ENCODE measurements around the gene S100A1. TPM values are rescaled to one million over a fixed set of nuclear protein-coding genes. Genes with fewer than 3 reads are reported as not detected.

S100A1 gene
- total and polyA plus RNA-seq, 2 donors from 2014 or later = 83.1 to 332 TPM

DNA sequence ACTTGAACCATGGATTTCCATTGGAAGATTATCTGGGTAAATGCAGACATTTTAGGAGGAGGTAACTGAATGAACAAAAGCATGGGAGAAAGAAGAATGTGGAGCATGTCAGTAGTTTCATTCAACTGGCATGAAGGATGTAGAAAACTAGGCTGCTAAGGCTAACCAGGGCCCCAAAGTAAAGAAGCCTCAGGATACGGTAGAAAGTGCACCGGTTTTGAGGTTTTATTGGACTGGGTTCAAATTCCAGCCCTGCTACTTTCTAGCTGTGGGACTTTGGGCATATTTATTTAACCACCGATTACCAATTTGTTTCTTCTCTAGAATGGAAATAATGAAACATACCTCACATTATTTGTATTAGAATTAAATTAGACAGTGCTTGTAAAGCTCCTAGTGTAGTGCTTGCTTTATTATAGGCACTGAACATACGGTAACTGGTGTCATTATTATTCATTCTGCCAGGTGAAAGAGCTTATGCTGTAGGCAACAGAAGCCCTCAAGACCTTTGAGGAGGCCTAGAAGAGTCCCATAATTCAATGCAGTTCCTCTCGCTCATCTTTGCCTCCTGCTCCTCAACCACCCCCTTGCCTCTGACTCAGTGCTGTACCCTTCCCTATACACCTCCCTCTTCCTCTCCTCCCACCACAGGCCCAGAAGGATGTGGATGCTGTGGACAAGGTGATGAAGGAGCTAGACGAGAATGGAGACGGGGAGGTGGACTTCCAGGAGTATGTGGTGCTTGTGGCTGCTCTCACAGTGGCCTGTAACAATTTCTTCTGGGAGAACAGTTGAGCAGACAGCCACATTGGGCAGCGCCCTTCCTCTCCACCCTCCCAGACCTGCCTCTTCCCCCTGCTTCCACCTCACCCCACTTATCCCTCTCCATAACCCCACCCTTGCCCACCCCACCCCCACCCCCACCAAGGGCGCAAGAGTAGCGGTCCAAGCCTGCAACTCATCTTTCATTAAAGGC is 3.1 kb downstream of the S100A1 start:
- Histone ChIP-seq H3K4me1 (ENCODE audit: control insufficient read depth in 2 of 3, insufficient read depth in 2 of 3, low read depth in 1 of 3, low read length in 3 of 3) (peaks cover 0 to 29% (median 22%) of the 10 kb centered on the region in 3 donors), H3K9me3 (ENCODE audit: control insufficient read depth in 2 of 3, insufficient read depth in 1 of 3, low read length in 3 of 3) (no peaks in the 10 kb centered on the region), H3K27me3 (ENCODE audit: control insufficient read depth, insufficient read depth, low read length) (no peaks in the 10 kb centered on the region), H3K4me3 (ENCODE audit: low read length in 3 of 3) (no peak overlapping the region), H3K27ac (ENCODE audit: low read depth in 2 of 2, low read length in 2 of 2) (no peak overlapping the region), H3K36me3 (ENCODE audit: control insufficient read depth in 2 of 3, insufficient read depth in 3 of 3, low read length in 3 of 3) (peaks cover 0 to 4% (median under 1%) of the 10 kb centered on the region in 3 donors), H3K9ac (ENCODE audit: low read length in 3 of 3) (no peak overlapping the region)
- FAIRE-seq (no peak), DNase-seq (peak in 1 of 5 donors; percentile 50)
- intact Hi-C loops (cut with DNase I) = no loop called here
- TF ChIP-seq, protein P1, sequence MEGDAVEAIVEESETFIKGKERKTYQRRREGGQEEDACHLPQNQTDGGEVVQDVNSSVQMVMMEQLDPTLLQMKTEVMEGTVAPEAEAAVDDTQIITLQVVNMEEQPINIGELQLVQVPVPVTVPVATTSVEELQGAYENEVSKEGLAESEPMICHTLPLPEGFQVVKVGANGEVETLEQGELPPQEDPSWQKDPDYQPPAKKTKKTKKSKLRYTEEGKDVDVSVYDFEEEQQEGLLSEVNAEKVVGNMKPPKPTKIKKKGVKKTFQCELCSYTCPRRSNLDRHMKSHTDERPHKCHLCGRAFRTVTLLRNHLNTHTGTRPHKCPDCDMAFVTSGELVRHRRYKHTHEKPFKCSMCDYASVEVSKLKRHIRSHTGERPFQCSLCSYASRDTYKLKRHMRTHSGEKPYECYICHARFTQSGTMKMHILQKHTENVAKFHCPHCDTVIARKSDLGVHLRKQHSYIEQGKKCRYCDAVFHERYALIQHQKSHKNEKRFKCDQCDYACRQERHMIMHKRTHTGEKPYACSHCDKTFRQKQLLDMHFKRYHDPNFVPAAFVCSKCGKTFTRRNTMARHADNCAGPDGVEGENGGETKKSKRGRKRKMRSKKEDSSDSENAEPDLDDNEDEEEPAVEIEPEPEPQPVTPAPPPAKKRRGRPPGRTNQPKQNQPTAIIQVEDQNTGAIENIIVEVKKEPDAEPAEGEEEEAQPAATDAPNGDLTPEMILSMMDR (IDR thresholded peaks at IDR 0.05; ENCODE audit: borderline replicate concordance, extremely low read depth, insufficient read depth) = no peak

GRCh38 chr1:153633161-153633753 is 5.0 kb downstream of the S100A1 start:
- H3K27ac ChIP-seq (ENCODE audit: low read depth in 2 of 2, low read length in 2 of 2) = peak overlapping the region; percentile 76 to 100
- intact Hi-C loops (cut with DNase I) = no loop called here
- no peaks in the 10 kb centered on the region for H3K27me3 ChIP-seq (ENCODE audit: control insufficient read depth, insufficient read depth, low read length)
- TF ChIP-seq, protein P1 (IDR thresholded peaks at IDR 0.05; ENCODE audit: borderline replicate concordance, extremely low read depth, insufficient read depth) = no peak
- peak overlapping the region in 2 of 3 donors; percentile 20 to 62 for H3K9ac ChIP-seq (ENCODE audit: low read length in 3 of 3)
- H3K4me3 ChIP-seq (ENCODE audit: low read length in 3 of 3) = peak overlapping the region; percentile 51 to 98 (median 62)
- DNase-seq (no peak), FAIRE-seq (no peak)
- peaks cover 0 to 15% (median 12%) of the 10 kb centered on the region in 3 donors for H3K4me1 ChIP-seq (ENCODE audit: control insufficient read depth in 2 of 3, insufficient read depth in 2 of 3, low read depth in 1 of 3, low read length in 3 of 3)
- H3K9me3 ChIP-seq (ENCODE audit: control insufficient read depth in 2 of 3, insufficient read depth in 1 of 3, low read length in 3 of 3) = no peaks in the 10 kb centered on the region
- peaks cover 9 to 22% (median 16%) of the 10 kb centered on the region in 3 donors for H3K36me3 ChIP-seq (ENCODE audit: control insufficient read depth in 2 of 3, insufficient read depth in 3 of 3, low read length in 3 of 3)

DNA sequence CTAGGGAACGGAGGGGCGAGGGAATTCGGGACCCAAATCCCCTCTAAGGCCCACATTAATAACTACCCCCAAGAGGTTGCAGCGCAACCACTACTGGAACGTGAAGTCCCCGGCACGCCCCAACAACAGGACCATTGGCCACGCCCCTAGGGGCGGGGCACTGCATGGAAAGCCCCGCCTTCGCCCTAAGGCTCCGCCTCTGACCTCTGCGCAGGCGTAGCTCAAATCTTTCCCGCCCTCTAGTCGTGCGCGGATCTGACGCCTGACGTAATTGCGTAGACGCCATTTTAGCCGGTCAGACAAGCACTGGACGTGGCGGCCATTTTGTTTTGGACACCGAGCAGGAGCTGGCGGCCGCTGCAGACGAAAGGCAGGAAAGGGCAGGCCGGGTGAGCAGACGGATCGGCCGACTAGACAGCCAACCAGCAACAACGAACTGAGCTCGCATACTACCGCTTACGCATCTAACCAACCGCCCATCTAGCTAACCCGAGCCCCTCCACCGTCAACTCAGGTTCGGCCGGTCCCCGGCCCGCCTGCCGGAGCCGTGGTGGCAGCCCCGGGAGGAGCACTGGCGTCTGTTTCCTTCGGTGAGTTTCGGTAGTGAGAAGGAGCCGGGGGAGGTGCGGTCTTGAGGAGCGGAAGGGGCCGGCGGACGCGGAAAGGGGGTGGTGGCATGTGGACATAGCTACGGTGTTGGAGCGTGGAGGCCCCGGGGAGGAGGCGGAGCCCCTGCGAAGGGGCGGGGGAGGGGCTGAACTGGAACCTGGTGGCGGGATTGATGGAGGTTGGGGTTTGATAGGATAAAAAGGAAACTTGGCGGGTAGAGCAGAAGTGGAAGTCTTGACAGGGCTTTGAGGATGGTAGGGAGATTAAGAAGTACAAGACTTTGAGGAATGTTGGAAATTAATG is 5.8 kb downstream of the S100A1 start, which contains the start of gene CHTOP:
Gene CHTOP, plus strand, starts transcription at position 313 of the 912 bp plus-strand sequence. CDS start 2,523 bp downstream, outside the sequence.
- peak; percentile 98 to 99 (median 99) for DNase-seq
- Histone ChIP-seq H3K4me3 (ENCODE audit: low read length in 3 of 3) (peak within 1 kb of the TSS; percentile 92 to 99 (median 98)), H3K36me3 (ENCODE audit: control insufficient read depth in 2 of 3, insufficient read depth in 3 of 3, low read length in 3 of 3) (peaks cover 9 to 27% (median 17%) of the 10 kb centered on the region in 3 donors), H3K27me3 (ENCODE audit: control insufficient read depth, insufficient read depth, low read length) (no peaks in the 10 kb centered on the region), H3K27ac (ENCODE audit: low read depth in 2 of 2, low read length in 2 of 2) (peak within 1 kb of the TSS; percentile 100), H3K4me1 (ENCODE audit: control insufficient read depth in 2 of 3, insufficient read depth in 2 of 3, low read depth in 1 of 3, low read length in 3 of 3) (peaks cover 0 to 15% (median 12%) of the 10 kb centered on the region in 3 donors), H3K9ac (ENCODE audit: low read length in 3 of 3) (peak within 1 kb of the TSS; percentile 97 to 100 (median 97)), H3K9me3 (ENCODE audit: control insufficient read depth in 2 of 3, insufficient read depth in 1 of 3, low read length in 3 of 3) (no peaks in the 10 kb centered on the region)
- TF ChIP-seq, protein P1 (IDR thresholded peaks at IDR 0.05; ENCODE audit: borderline replicate concordance, extremely low read depth, insufficient read depth) = no peak
- peak; percentile 30 for FAIRE-seq
- intact Hi-C loops (cut with DNase I) = no loop called here

Data from kidney (tissue), 14 donors.